ENCODE measurements around the gene TAOK2. TPM values are rescaled to one million over a fixed set of nuclear protein-coding genes. Genes with fewer than 3 reads are reported as not detected.

Gene TAOK2
- total RNA-seq, 1 experiment from 2014 or later, result 99.4 TPM

DNA sequence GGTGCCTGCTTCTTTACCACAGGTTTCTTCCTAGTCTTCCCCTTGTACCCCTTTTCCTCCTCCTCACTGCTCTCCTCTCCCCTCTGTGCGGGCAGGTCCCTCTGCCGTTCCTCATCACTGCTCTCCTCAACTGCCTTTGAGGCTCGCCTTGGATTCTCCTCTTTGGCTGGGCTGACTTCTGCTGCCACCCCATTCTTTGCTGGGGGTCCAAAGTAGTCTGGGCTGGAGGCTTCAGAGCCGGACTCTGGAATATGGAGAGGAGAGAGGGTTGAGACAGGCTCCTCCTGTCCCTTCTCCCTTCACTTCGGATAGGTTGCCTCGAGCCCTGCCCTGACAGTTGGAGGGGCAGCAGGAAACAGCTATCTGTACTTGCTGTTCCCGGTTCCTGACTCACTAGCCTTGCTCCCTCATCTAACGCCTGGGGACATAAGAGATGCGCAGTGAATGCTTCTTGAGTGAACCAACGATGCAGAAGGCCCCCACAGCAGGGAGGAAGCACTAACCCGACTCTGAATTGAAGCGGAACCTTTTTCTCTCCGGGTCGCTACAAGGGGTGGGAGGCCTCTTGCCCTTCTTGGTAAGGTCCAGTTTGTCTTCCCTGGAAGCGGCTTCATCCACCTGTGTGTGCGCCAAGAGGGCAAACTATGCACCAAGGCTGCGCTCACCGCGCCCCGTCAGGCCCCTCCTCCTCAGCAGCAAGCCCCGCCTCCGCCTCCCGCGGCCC is 21.1 kb downstream of the TAOK2 start:
- Histone ChIP-seq H3K4me3 (ENCODE audit: low read depth in 2 of 2, low read length in 2 of 2) (peak overlapping the region; percentile 72 to 98), H3K36me3 (ENCODE audit: control insufficient read depth, insufficient read depth, low read length) (peaks cover 8% of the 10 kb centered on the region), H3K9me3 (ENCODE audit: control insufficient read depth, insufficient read depth, low read depth, low read length) (no peaks in the 10 kb centered on the region), H3K27ac (ENCODE audit: low read length) (peak overlapping the region; percentile 100), H3K4me1 (ENCODE audit: control insufficient read depth, insufficient read depth, low read length) (peaks cover 31% of the 10 kb centered on the region), H3K27me3 (ENCODE audit: control insufficient read depth, insufficient read depth, low read length) (no peaks in the 10 kb centered on the region)
- no peak for TF ChIP-seq REST (IDR thresholded peaks at IDR 0.05; ENCODE audit: insufficient read depth in 1 of 2, low read depth in 2 of 2, low read length in 1 of 2)
- TF ChIP-seq, protein P1, sequence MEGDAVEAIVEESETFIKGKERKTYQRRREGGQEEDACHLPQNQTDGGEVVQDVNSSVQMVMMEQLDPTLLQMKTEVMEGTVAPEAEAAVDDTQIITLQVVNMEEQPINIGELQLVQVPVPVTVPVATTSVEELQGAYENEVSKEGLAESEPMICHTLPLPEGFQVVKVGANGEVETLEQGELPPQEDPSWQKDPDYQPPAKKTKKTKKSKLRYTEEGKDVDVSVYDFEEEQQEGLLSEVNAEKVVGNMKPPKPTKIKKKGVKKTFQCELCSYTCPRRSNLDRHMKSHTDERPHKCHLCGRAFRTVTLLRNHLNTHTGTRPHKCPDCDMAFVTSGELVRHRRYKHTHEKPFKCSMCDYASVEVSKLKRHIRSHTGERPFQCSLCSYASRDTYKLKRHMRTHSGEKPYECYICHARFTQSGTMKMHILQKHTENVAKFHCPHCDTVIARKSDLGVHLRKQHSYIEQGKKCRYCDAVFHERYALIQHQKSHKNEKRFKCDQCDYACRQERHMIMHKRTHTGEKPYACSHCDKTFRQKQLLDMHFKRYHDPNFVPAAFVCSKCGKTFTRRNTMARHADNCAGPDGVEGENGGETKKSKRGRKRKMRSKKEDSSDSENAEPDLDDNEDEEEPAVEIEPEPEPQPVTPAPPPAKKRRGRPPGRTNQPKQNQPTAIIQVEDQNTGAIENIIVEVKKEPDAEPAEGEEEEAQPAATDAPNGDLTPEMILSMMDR (IDR thresholded peaks at IDR 0.05), result no peak
- no peak for TF ChIP-seq TCF7L2 (IDR thresholded peaks at IDR 0.05; ENCODE audit: low read depth, low read length)
- no peak for TF ChIP-seq POLR2AphosphoS5 (IDR thresholded peaks at IDR 0.05; ENCODE audit: low read depth, low read length)
- ATAC-seq (peak; percentile 59), DNase-seq (ENCODE audit: low read depth, low spot score) (no peak)
- BruUV-seq (replicated peaks), result no TSS peak
- CTCF ChIA-PET, result interaction anchor here (0.5 kb wide), 1 partner anchor 179 kb away, joined by 3 read pairs; no protein-coding TSS in a partner anchor
- POLR2A ChIA-PET, result no interaction called here
- in situ Hi-C loops (cut with HindIII; ENCODE audit: low pct_unique_long_range_greater_than_20kb, low sequenced_read_pairs) (no loop called here), intact Hi-C loops (cut with micrococcal nuclease; ENCODE audit: unreplicated experiment) (no loop called here)

GRCh38 chr16:29995324-29995910 is 21.7 kb downstream of the TAOK2 start, which contains the start of gene HIRIP3:
Gene HIRIP3 (minus strand): TSS chr16:29995617. CDS start chr16:29995605, 12 bp downstream.
- DNase-seq (ENCODE audit: low read depth, low spot score), result no peak
- ChIA-PET POLR2A (no interaction called here), CTCF (interaction anchor here (0.5 kb wide), 1 partner anchor 180 kb away, joined by 3 read pairs; no protein-coding TSS in a partner anchor)
- Histone ChIP-seq H3K9me3 (ENCODE audit: control insufficient read depth, insufficient read depth, low read depth, low read length) (no peaks in the 10 kb centered on the region), H3K4me3 (ENCODE audit: low read depth in 2 of 2, low read length in 2 of 2) (peak within 1 kb of the TSS; percentile 72 to 98), H3K27ac (ENCODE audit: low read length) (peak within 1 kb of the TSS; percentile 100), H3K36me3 (ENCODE audit: control insufficient read depth, insufficient read depth, low read length) (peaks cover 5% of the 10 kb centered on the region), H3K27me3 (ENCODE audit: control insufficient read depth, insufficient read depth, low read length) (no peaks in the 10 kb centered on the region), H3K4me1 (ENCODE audit: control insufficient read depth, insufficient read depth, low read length) (peaks cover 31% of the 10 kb centered on the region)
- in situ Hi-C loops (cut with HindIII; ENCODE audit: low pct_unique_long_range_greater_than_20kb, low sequenced_read_pairs), result no loop called here
- intact Hi-C loops (cut with micrococcal nuclease; ENCODE audit: unreplicated experiment), result no loop called here
- BruUV-seq (replicated peaks), result no TSS peak
- peak; percentile 76 for ATAC-seq
- TF ChIP-seq SIN3A (IDR thresholded peaks at IDR 0.05; ENCODE audit: borderline replicate concordance, insufficient read depth, low read depth, low read length), result 0 out of 2 replicates have a peak, but pooled peaks have one; percentile 82
- 0 out of 4 replicates have a peak, but pooled peaks of 1 of the 2 experiments have one; percentile 26 for TF ChIP-seq REST (IDR thresholded peaks at IDR 0.05; ENCODE audit: insufficient read depth in 1 of 2, low read depth in 2 of 2, low read length in 1 of 2)
- TF ChIP-seq, protein P1 (IDR thresholded peaks at IDR 0.05), result no peak
- no peak for TF ChIP-seq TCF7L2 (IDR thresholded peaks at IDR 0.05; ENCODE audit: low read depth, low read length)
- peak; percentile 37; the same call in 1 of the 2 replicates for TF ChIP-seq POLR2AphosphoS5 (IDR thresholded peaks at IDR 0.05; ENCODE audit: low read depth, low read length)

Measured in Panc1 (cell line).